Jurkat, Clone E6-1 (cell line): Measurements from ENCODE around the gene TP53TG3. TPM values are rescaled to one million over a fixed set of nuclear protein-coding genes. Genes with fewer than 3 reads are reported as not detected.
"Not testable (repeated sequence)": the region's sequence is repeated elsewhere in the genome, so short reads cannot be mapped to it uniquely, and the experiment has no call there.

Experiments used
- DNase-seq: peaks from one replicate; pipeline ENCODE4 v3.0.0-alpha.2; 2011; ENCODE audit warnings: low read depth, low spot score
- H3K4me3 ChIP-seq: 2 replicates; pipeline ENCODE4 v1.5.1; 2011; ENCODE audit warnings: mild to moderate bottlenecking, low read length, control low read depth, moderate library complexity
- polyA plus RNA-seq: library from polyadenylated mRNA; unstranded; fragments of >200 nt; gene quantifications from one replicate; pipeline ENCODE4 v1.2.1, GENCODE V29; 2012; ENCODE audit warnings: missing spikeins; ENCODE audit not compliant: insufficient read length, insufficient read depth

Gene TP53TG3
- polyA plus RNA-seq = not detected

- DNase-seq, H3K4me3 ChIP-seq: not testable (repeated sequence)
Measured at GRCh38 chr16:32676065-32676464, at the start of gene TP53TG3. TSS of gene TP53TG3 (minus strand) at chr16:32676165. CDS start at chr16:32676097, 68 bp downstream.

GRCh38 chr16:32650876-32651275, 25.1 kb downstream of the TP53TG3 start:
- not testable (repeated sequence) for H3K4me3 ChIP-seq, DNase-seq

- DNase-seq, H3K4me3 ChIP-seq: not testable (repeated sequence)
Measured at GRCh38 chr16:32647562-32647961, 28.4 kb downstream of the TP53TG3 start.

GRCh38 chr16:32646780-32647179, 29.2 kb downstream of the TP53TG3 start:
- not testable (repeated sequence) for H3K4me3 ChIP-seq, DNase-seq

GRCh38 chr16:32646177-32646576, 29.8 kb downstream of the TP53TG3 start:
- DNase-seq, H3K4me3 ChIP-seq: not testable (repeated sequence)

- DNase-seq, H3K4me3 ChIP-seq: not testable (repeated sequence)
Measured at GRCh38 chr16:32645278-32645908, 30.6 kb downstream of the TP53TG3 start.

- not testable (repeated sequence) for DNase-seq, H3K4me3 ChIP-seq
Measured at GRCh38 chr16:32644715-32645114, 31.2 kb downstream of the TP53TG3 start.

GRCh38 chr16:32637614-32638013, 38.4 kb downstream of the TP53TG3 start:
- not testable (repeated sequence) for H3K4me3 ChIP-seq, DNase-seq

GRCh38 chr16:32632096-32632495, 43.9 kb downstream of the TP53TG3 start:
- H3K4me3 ChIP-seq, DNase-seq: not testable (repeated sequence)
